Karpas-422 (cell line): ENCODE data around the gene GABBR1. TPM values are rescaled to one million over a fixed set of nuclear protein-coding genes. Genes with fewer than 3 reads are reported as not detected.

Experiments
- DNase-seq: peaks from one replicate; pipeline ENCODE4 v3.0.0-alpha.2; 2015
- H2AFZ ChIP-seq: fragments of 200-600 bp; sonication (generic); 2 replicates; pipeline ENCODE4 v1.6.1; 2014; ENCODE audit warnings: antibody characterized with exemption, low read length, mixed read lengths
- H3K27ac ChIP-seq: fragments of 200-600 bp; sonication (generic); 2 replicates; pipeline ENCODE4 v1.5.1; 2014; ENCODE audit warnings: mild to moderate bottlenecking, low read length, moderate library complexity
- H3K27me3 ChIP-seq: fragments of 200-600 bp; sonication (generic); 2 replicates; pipeline ENCODE4 v1.6.1; 2014; ENCODE audit warnings: low read length, mixed read lengths
- H3K36me3 ChIP-seq: fragments of 200-600 bp; sonication (generic); 2 replicates; pipeline ENCODE4 v1.6.1; 2014; ENCODE audit warnings: low read length, mixed read lengths; ENCODE audit not compliant: insufficient read depth
- H3K4me1 ChIP-seq: fragments of 200-600 bp; sonication (generic); 2 replicates; pipeline ENCODE4 v1.6.1; 2014; ENCODE audit warnings: mild to moderate bottlenecking, low read length, mixed read lengths
- H3K4me2 ChIP-seq: fragments of 200-600 bp; sonication (generic); 2 replicates; pipeline ENCODE4 v1.6.1; 2014; ENCODE audit warnings: low read length, low read depth, mild to moderate bottlenecking; ENCODE audit not compliant: poor library complexity, severe bottlenecking
- H3K4me3 ChIP-seq: fragments of 200-600 bp; sonication (generic); 2 replicates; pipeline ENCODE4 v1.5.1; 2014; ENCODE audit warnings: mild to moderate bottlenecking, antibody characterized with exemption, low read length, mixed read lengths
- H3K79me2 ChIP-seq: fragments of 200-600 bp; sonication (generic); 2 replicates; pipeline ENCODE4 v1.6.1; 2014; ENCODE audit warnings: mild to moderate bottlenecking, low read length, mixed read lengths
- H3K9ac ChIP-seq: fragments of 200-600 bp; sonication (generic); 2 replicates; pipeline ENCODE4 v1.6.0; 2014; ENCODE audit warnings: low read length
- H3K9me2 ChIP-seq: fragments of 200-600 bp; sonication (generic), shearing (Covaris generic); replicated peaks from 2 replicates; pipeline ENCODE4 v1.6.0; 2014; ENCODE audit warnings: mild to moderate bottlenecking, low read length, moderate library complexity; ENCODE audit not compliant: insufficient read depth
- H3K9me3 ChIP-seq: fragments of 300-700, 200-600 bp; sonication (generic); 2 replicates; pipeline ENCODE4 v1.6.1; 2014; ENCODE audit warnings: low read length, mixed read lengths
- H4K20me1 ChIP-seq: fragments of 200-600 bp; sonication (generic); 2 replicates; pipeline ENCODE4 v1.6.1; 2014; ENCODE audit warnings: mild to moderate bottlenecking, antibody characterized with exemption, low read length, low read depth; ENCODE audit not compliant: insufficient read depth
- total RNA-seq: library from RNA; depleted of rRNA; stranded (reverse); fragments of >200 nt; shearing (Covaris generic); gene quantifications from 2 replicates; pipeline ENCODE4 v1.2.3, GENCODE V29; 2014; ENCODE audit warnings: low replicate concordance

GABBR1 gene
- total RNA-seq, 1 experiment from 2014 or later: 10.5 TPM

GRCh38 chr6:29630315-29630714, 2.7 kb downstream of the GABBR1 start:
- Histone ChIP-seq H3K27me3 (no peaks in the 10 kb centered on the region; the same call in 1 of the 2 replicates), H3K4me3 (no peak overlapping the region), H4K20me1 (peaks cover 3% of the 10 kb centered on the region; the same call in 1 of the 2 replicates), H2AFZ (no peak overlapping the region), H3K9ac (no peak overlapping the region), H3K9me2 (no peaks in the 10 kb centered on the region), H3K79me2 (no peaks in the 10 kb centered on the region), H3K4me1 (peaks cover 39% of the 10 kb centered on the region), H3K4me2 (no peak overlapping the region), H3K36me3 (no peaks in the 10 kb centered on the region), H3K9me3 (no peaks in the 10 kb centered on the region), H3K27ac (no peak overlapping the region)
- DNase-seq: no peak

GRCh38 chr6:29629571-29629970, 3.4 kb downstream of the GABBR1 start:
- Histone ChIP-seq H3K9ac (no peak overlapping the region), H3K9me2 (no peaks in the 10 kb centered on the region), H3K36me3 (no peaks in the 10 kb centered on the region), H3K79me2 (no peaks in the 10 kb centered on the region), H3K4me2 (peak overlapping the region; percentile 85), H3K4me3 (no peak overlapping the region), H2AFZ (no peak overlapping the region), H4K20me1 (peaks cover 3% of the 10 kb centered on the region; the same call in 1 of the 2 replicates), H3K27me3 (no peaks in the 10 kb centered on the region; the same call in 1 of the 2 replicates), H3K9me3 (no peaks in the 10 kb centered on the region), H3K4me1 (peaks cover 39% of the 10 kb centered on the region), H3K27ac (no peak overlapping the region)
- DNase-seq: no peak

- Histone ChIP-seq H3K9me3 (no peaks in the 10 kb centered on the region), H3K79me2 (no peaks in the 10 kb centered on the region), H3K9ac (peak overlapping the region; percentile 74), H3K27ac (no peak overlapping the region), H3K4me2 (peak overlapping the region; percentile 85), H3K36me3 (no peaks in the 10 kb centered on the region), H2AFZ (peak overlapping the region; percentile 87), H3K4me3 (peak overlapping the region; percentile 72), H3K27me3 (no peaks in the 10 kb centered on the region; the same call in 1 of the 2 replicates), H3K4me1 (peaks cover 34% of the 10 kb centered on the region), H3K9me2 (no peaks in the 10 kb centered on the region), H4K20me1 (peaks cover 3% of the 10 kb centered on the region; the same call in 1 of the 2 replicates)
- peak; percentile 66 for DNase-seq
These were observed 4.3 kb downstream of the GABBR1 start for GRCh38 chr6:29628419-29629281.

- Histone ChIP-seq H3K9me3 (no peaks in the 10 kb centered on the region), H4K20me1 (peaks cover 3% of the 10 kb centered on the region; the same call in 1 of the 2 replicates), H3K4me2 (peak overlapping the region; percentile 85), H2AFZ (peak overlapping the region; percentile 87), H3K4me3 (peak overlapping the region; percentile 72), H3K36me3 (no peaks in the 10 kb centered on the region), H3K4me1 (peaks cover 26% of the 10 kb centered on the region), H3K79me2 (no peaks in the 10 kb centered on the region), H3K27ac (no peak overlapping the region), H3K9me2 (no peaks in the 10 kb centered on the region), H3K27me3 (no peaks in the 10 kb centered on the region; the same call in 1 of the 2 replicates), H3K9ac (peak overlapping the region; percentile 74)
- peak; percentile 47 for DNase-seq
These were observed 5.1 kb downstream of the GABBR1 start for GRCh38 chr6:29627755-29628418.

GRCh38 chr6:29626948-29627754, 5.8 kb downstream of the GABBR1 start:
- Histone ChIP-seq H2AFZ (no peak overlapping the region), H3K4me2 (no peak overlapping the region)

GRCh38 chr6:29625337-29625930, 7.5 kb downstream of the GABBR1 start:
- H4K20me1 ChIP-seq: no peaks in the 10 kb centered on the region
- H3K36me3 ChIP-seq: no peaks in the 10 kb centered on the region
- H3K9ac ChIP-seq: no peak overlapping the region
- H3K4me2 ChIP-seq: no peak overlapping the region
- no peaks in the 10 kb centered on the region for H3K27me3 ChIP-seq
- no peak overlapping the region for H3K4me3 ChIP-seq
- H3K9me2 ChIP-seq: no peaks in the 10 kb centered on the region
- H2AFZ ChIP-seq: no peak overlapping the region
- H3K4me1 ChIP-seq: peaks cover 14% of the 10 kb centered on the region
- no peak for DNase-seq
- no peak overlapping the region for H3K27ac ChIP-seq
- no peaks in the 10 kb centered on the region for H3K79me2 ChIP-seq
- no peaks in the 10 kb centered on the region for H3K9me3 ChIP-seq

More at GRCh38 chr6:29626948-29627754, 5.8 kb downstream of the GABBR1 start:
- DNase-seq: no peak
- Histone ChIP-seq H3K36me3 (no peaks in the 10 kb centered on the region), H3K4me1 (peaks cover 21% of the 10 kb centered on the region), H3K27ac (no peak overlapping the region), H3K4me3 (no peak overlapping the region), H4K20me1 (peaks cover 3% of the 10 kb centered on the region; the same call in 1 of the 2 replicates), H3K9ac (no peak overlapping the region), H3K9me2 (no peaks in the 10 kb centered on the region), H3K9me3 (no peaks in the 10 kb centered on the region), H3K27me3 (no peaks in the 10 kb centered on the region; the same call in 1 of the 2 replicates), H3K79me2 (no peaks in the 10 kb centered on the region)

GRCh38 chr6:29624520-29624961, 8.4 kb downstream of the GABBR1 start:
- H4K20me1 ChIP-seq: no peaks in the 10 kb centered on the region
- H3K79me2 ChIP-seq: no peaks in the 10 kb centered on the region
- no peaks in the 10 kb centered on the region for H3K9me2 ChIP-seq
- H3K36me3 ChIP-seq: no peaks in the 10 kb centered on the region
- no peak overlapping the region for H3K4me3 ChIP-seq
- H3K9me3 ChIP-seq: no peaks in the 10 kb centered on the region
- H2AFZ ChIP-seq: no peak overlapping the region
- DNase-seq: no peak
- peaks cover 14% of the 10 kb centered on the region for H3K4me1 ChIP-seq
- no peaks in the 10 kb centered on the region for H3K27me3 ChIP-seq
- no peak overlapping the region for H3K27ac ChIP-seq
- H3K9ac ChIP-seq: no peak overlapping the region
- no peak overlapping the region for H3K4me2 ChIP-seq
